Measurements from ENCODE around the gene SRP19.

The SRP19 gene

DNA sequence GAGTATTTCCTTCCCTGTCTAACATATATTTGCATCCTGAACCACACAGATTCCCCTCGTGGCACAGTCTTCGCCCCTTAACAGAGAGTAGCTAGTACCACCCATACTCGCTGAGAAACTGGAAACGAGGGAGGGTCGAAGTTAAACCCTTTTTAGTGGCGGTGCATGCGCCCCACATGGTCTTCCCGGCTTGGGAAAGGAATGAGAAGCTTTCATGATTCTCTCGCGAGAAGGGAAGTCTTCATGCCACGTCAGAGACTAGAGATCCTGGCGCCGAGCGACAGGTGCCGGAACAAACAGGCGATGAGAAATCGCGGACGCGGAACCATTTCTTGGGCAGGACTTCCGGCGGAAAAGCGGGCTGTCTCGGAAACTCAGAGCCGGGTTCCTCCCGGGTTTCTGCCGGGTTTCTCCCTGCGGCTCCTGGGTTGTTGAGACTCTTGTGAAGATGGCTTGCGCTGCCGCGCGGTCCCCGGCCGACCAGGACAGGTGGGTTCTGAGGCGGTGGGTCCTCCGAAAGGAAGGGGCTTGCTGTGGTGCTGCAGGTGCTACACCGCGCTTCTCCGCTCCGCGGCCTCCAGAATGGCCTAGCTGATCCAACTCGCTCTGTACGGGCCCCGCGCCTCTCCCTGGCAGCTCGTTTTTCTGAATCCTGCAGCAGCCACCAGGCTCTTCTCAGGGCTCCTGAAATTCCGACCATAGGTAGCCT lies at the start of gene SRP19:
Gene SRP19 (plus strand): TSS at position 359 of the 709 bp plus-strand sequence. CDS start 90 bp downstream, at position 449.
- H3K4me3 ChIP-seq (ENCODE audit: low read length): peak within 1 kb of the TSS; percentile 99
- peak; percentile 99 for DNase-seq (ENCODE audit: low read depth)
- TF ChIP-seq, protein P1, sequence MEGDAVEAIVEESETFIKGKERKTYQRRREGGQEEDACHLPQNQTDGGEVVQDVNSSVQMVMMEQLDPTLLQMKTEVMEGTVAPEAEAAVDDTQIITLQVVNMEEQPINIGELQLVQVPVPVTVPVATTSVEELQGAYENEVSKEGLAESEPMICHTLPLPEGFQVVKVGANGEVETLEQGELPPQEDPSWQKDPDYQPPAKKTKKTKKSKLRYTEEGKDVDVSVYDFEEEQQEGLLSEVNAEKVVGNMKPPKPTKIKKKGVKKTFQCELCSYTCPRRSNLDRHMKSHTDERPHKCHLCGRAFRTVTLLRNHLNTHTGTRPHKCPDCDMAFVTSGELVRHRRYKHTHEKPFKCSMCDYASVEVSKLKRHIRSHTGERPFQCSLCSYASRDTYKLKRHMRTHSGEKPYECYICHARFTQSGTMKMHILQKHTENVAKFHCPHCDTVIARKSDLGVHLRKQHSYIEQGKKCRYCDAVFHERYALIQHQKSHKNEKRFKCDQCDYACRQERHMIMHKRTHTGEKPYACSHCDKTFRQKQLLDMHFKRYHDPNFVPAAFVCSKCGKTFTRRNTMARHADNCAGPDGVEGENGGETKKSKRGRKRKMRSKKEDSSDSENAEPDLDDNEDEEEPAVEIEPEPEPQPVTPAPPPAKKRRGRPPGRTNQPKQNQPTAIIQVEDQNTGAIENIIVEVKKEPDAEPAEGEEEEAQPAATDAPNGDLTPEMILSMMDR (IDR thresholded peaks at IDR 0.05; ENCODE audit: insufficient read depth, low read depth, low read length, missing control alignments): peak; percentile 5

DNA sequence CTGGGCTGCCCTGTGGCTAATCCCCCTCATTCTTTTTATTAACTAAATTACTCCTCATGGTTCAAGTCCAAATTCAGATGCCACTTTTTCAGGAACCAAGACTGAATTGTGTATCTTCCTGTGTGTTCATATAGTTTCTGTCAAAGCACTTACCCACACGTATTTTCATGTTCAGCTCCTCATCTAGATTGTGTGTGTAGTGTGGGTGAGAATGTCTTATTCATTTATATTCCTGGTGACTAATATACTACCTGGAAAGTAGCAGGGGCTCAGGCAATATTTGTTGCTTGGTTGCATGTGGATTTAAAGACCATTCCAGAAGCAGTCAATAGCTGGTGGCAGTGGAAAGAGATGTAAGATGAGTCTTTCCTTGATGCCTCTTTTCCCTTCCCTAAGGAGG lies 48.5 kb upstream of the SRP19 start:
- DNase-seq (ENCODE audit: low read depth): no peak
- no peak overlapping the region for H3K4me3 ChIP-seq (ENCODE audit: low read length)
- TF ChIP-seq, protein P1 (IDR thresholded peaks at IDR 0.05; ENCODE audit: insufficient read depth, low read depth, low read length, missing control alignments): no peak

DNA sequence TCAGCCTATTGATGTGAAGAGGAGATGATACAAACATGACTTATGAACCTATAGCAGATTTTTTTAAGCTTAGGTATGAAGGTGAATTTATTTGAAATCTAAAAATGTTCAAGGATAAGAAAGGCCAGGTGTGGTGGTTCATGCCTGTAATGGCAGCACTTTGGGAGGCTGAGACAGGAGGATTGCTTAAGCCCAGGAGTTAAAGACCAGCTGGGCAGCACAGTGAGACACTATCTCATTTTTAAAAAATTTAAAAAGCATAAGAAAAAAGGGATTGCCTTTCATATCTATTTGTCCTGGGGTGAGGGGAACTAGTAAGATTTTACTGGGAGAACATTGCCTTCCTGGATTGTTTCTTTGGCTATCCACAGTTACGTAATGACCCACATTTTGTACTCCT lies 40.8 kb upstream of the SRP19 start:
- TF ChIP-seq, protein P1 (IDR thresholded peaks at IDR 0.05; ENCODE audit: insufficient read depth, low read depth, low read length, missing control alignments): no peak
- H3K4me3 ChIP-seq (ENCODE audit: low read length): no peak overlapping the region
- DNase-seq (ENCODE audit: low read depth): no peak

DNA sequence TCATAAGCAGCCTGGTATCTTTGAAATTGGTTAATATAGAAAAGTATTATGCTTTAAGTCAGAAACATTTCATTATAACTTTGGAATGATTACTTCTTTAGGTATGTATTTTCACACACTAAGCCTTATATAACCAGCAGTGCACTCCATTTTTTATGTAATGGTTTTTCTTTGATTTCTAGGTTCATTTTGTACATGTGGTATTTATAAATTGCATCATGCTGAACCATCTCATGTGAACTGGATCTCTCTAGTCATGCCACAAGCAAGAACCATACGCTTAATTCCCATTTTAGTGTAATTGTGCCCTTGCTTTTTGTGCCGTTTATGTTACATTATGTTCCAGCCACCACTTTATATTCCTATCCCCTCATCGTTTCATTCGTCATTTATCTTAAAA lies 38.6 kb upstream of the SRP19 start:
- no peak for DNase-seq (ENCODE audit: low read depth)
- TF ChIP-seq, protein P1 (IDR thresholded peaks at IDR 0.05; ENCODE audit: insufficient read depth, low read depth, low read length, missing control alignments): no peak
- H3K4me3 ChIP-seq (ENCODE audit: low read length): no peak overlapping the region

DNA sequence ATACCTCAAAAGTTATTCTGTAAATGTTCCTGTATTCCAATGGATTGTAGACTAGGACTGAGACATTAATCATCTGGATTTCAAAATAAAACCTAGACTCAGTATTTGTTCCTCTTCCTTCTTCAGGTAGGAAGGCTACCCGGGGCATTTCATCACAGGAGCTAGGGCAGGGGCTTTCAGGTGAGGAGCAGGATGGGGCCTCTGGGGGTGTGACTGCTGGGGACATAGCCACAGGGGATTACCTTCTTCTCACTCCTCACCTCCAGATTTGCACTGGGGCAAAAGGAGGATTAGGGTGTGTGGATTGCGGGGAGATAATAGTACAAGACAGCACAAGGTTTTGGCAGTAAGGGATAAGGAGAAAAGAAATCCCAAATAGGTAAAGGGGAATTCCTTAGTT lies 37.9 kb upstream of the SRP19 start:
- TF ChIP-seq, protein P1 (IDR thresholded peaks at IDR 0.05; ENCODE audit: insufficient read depth, low read depth, low read length, missing control alignments): no peak
- H3K4me3 ChIP-seq (ENCODE audit: low read length): no peak overlapping the region
- DNase-seq (ENCODE audit: low read depth): no peak

DNA sequence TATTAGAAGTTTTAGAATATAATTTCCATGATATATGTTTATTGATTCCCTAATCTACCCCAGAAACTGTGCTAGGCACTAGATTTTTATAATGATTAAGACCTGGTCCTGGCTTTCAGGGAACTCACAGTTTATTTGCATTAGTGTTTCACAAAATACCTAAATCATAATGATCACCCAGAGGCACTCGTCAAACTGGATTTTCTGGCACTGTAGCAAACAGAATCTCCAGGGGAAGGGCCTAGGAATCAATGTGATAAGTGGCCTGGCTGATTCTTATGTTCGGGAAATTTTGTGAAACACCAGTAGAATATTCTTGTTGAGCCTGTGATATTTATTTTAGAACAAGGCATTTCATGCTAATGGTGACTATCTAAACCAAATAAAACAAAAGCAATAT lies 37.4 kb upstream of the SRP19 start:
- TF ChIP-seq, protein P1 (IDR thresholded peaks at IDR 0.05; ENCODE audit: insufficient read depth, low read depth, low read length, missing control alignments): no peak
- DNase-seq (ENCODE audit: low read depth): peak; percentile 68
- H3K4me3 ChIP-seq (ENCODE audit: low read length): no peak overlapping the region

DNA sequence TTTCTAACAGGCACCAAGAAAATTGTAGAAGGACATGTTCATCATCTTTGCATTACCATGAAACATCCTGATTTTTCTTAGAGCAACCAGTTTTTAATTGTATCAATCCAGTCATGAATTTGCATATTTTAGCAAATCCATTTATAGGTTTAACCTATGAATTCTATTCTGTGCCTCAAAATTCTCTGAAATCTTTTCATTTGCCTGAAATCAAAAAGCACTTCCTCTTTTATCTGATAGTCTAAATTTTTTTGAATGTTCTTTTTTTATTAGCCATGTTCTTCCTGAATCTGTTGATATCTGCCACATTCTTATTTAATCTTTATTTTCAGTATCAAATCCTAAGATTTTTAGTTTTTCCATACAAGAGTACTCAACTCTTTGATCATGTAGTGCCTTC lies 36.9 kb upstream of the SRP19 start:
- DNase-seq (ENCODE audit: low read depth): no peak
- no peak overlapping the region for H3K4me3 ChIP-seq (ENCODE audit: low read length)
- TF ChIP-seq, protein P1 (IDR thresholded peaks at IDR 0.05; ENCODE audit: insufficient read depth, low read depth, low read length, missing control alignments): no peak

Measured in epithelial cell of esophagus (primary cell).